Iris pigment epithelial cell (primary cell): ENCODE results near the gene TSC2.
A peak's percentile ranks its signal among the peaks of the same experiment; 100 is the strongest.

ENCODE experiments used
- DNase-seq: peaks from one replicate; pipeline ENCODE4 v3.0.0-alpha.2; 2011; ENCODE audit warnings: low read depth

The TSC2 gene

DNA sequence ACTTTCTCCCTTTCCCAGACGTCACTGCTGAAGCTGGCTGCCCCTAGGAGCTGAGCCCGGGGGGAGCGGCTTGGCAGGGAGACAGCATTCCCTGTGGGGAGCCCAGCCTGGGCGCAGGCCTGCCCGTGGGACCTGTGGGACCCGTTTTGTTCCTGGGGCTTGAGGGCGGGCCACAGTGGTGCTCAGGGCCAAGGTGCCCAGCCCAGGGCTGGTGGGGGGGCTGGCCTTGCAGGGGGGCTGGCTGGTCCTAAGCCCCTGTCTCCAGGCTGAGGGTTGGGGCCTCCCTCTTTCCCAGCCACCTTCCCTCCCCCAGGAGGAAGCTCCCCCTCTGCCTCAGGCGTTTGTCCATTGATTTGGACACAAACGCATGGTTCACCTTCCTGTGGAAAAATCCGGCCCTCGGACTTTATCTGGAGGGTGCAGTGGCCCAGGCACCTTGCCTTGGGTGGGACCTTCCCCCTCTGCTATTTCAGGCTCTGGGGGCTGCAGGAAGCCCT lies 16.7 kb upstream of the TSC2 start:
- no peak for DNase-seq

GRCh38 chr16:2032285-2033056 lies 15.3 kb upstream of the TSC2 start:
- no peak for DNase-seq

DNA sequence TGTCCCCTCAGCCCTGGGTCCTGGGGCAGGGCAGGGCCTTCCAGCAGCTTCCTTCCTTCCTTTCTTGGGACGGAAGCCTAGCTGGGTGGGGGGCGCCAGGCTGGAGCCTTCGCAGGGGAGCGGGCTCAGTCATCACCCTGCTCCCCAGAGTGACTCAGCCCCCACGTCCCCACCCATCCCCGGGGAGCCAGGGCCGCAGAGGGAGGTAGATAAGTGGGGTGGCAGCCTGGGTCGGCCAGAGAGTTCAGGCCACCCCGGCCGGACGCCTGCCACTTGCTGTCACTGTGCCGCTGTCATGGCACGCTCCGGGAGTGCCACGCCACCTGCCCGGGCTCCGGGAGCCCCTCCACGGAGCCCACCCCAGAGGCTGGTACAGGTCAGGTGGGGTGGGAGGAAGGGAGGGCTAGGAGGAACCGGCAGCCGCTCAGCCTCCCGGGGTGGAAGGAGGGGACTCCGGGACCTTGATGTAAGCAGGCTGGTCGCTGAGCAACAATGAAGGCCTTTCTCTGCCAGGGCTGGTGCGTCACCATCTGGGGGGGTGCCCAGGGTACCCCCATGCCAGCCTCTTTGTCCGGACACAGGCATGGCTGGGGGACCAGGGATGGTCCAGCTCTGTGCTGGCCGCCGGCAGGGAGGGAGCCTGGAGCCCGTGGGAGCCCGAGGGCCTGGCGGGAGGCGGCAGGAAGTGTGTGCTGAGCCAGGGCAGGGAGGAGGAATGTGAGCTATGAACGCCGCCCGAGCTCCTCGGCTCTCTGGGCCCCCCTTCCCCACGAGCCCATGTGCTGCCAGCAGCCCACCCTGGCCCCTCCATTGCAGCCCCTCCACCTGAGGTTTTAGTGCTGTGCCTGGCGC lies 14.5 kb upstream of the TSC2 start:
- peak; percentile 74 for DNase-seq

DNA sequence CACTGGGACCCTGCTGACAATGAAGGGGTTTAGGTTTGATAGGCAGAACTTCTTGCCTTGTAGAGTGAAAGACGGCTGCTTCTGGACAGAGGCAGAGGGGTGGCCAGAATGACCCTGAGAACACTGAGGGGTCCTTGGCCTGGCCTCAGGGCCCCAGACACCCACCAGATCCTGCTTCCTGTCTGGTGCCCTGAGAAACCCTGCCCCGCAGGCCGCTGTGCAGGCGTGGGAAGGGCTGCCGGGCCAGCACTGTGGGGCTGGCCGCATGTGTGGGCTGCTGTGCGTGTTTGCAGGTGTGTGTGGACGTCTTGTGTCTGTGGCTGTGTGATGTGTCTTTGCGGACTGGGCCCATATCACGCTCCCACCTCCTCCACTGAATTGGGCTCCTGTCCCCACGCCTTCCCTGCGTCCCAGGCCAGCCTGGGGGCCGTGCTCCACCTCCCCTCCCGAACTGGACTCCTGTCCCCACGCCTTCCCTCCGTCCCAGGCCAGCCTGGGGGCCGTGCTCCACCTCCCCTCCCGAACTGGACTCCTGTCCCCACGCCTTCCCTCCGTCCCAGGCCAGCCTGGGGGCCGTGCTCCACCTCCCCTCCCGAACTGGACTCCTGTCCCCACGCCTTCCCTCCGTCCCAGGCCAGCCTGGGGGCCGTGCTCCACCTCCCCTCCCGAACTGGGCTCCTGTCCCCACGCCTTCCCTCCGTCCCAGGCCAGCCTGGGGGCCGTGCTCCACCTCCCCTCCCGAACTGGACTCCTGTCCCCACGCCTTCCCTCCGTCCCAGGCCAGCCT lies 13.7 kb upstream of the TSC2 start:
- peak; percentile 46 for DNase-seq

- no peak for DNase-seq
Observed at GRCh38 chr16:2034696-2035430, 12.9 kb upstream of the TSC2 start.

- DNase-seq, result peak; percentile 90
Observed at GRCh38 chr16:2035431-2036199, 12.2 kb upstream of the TSC2 start.

- no peak for DNase-seq
Observed at GRCh38 chr16:2036200-2036966, 11.4 kb upstream of the TSC2 start.

GRCh38 chr16:2037115-2037514 lies 10.7 kb upstream of the TSC2 start:
- DNase-seq, result no peak

GRCh38 chr16:2037647-2038381 lies 10.0 kb upstream of the TSC2 start:
- DNase-seq, result no peak

- no peak for DNase-seq
Observed at GRCh38 chr16:2038382-2039231, 9.2 kb upstream of the TSC2 start.

DNA sequence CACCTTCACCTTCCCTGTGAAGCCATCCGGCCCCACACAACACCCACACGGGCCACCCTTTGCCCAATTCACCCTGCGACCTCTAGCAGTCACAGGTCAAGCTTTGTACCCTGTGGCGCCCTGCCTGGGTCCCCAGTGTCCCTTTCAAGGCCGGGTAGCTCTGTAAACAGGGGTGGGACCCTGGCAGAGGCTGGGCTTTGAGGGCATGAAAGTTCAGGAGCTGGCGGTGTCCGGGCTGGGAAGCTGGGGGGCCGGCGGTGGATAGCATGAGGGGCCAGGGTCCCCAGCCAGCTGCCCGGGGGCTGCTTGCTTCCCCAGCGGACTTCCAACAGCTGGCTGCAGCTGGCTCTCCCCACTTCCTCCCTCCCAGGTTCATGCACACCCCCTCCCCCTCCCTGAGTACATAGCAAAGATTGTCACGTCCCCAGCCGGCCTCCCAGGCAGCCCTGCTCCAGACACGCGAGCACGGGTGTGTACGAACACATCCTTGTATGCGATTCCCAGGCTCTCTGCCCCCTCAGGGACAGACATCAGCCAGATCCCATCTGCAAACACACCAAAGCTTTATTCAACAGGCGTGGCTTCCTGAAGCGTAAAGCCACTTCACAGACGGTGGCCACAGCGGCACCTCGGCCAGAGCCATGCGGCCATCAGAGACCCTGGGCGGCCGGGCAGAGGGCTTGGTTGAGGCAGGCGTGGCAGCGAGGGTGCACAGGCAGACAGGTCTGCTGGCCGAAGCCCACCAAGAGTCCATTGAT lies 8.3 kb upstream of the TSC2 start:
- DNase-seq, result peak; percentile 48

GRCh38 chr16:2040041-2040786 lies 7.6 kb upstream of the TSC2 start:
- no peak for DNase-seq

GRCh38 chr16:2040787-2041522 lies 6.8 kb upstream of the TSC2 start:
- DNase-seq, result no peak

DNA sequence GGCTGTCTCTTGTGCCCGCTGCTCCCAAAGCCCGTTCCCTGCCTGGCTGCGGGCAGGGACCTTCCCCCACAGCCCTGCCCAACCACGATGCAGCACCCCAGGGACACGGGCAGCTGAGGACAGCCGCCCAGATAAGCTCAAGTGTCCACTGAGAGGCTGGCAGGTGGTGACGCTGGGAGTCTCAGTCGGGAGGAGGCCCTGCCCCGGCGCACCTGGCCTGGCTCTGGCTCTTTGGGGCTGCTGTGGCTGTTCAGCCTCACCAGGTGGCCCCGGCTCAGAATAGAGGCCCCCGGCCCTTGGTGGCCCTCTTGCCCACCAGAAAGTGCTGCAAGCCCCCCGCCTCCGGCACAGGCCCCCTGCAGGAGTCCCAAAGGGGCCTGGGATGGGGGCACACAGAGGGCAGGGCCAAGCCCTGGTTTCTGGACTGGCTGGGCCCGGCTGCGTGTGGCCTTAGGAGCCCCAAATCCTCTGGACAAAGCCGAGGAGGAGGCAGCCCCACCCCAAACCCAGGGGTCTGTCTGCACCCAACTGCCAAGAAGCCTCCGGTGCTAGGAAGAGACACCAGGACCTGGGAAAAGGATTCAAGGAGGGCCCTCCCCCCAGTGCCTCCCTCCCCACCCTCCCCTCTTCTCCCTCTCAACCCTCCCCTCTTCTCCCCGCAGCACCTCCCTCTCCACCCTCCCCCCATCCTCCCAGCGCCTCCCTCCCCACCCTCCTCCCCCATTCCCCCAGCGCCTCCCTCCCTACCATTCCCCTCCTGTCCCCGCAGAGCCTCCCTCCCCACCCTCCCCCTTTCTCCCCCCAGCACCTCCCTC lies 5.4 kb upstream of the TSC2 start:
- DNase-seq, result no peak

GRCh38 chr16:2042986-2043666 lies 4.7 kb upstream of the TSC2 start:
- DNase-seq, result no peak
